OCI-LY3 (cell line): ENCODE data around the gene NPBWR2.

Source experiments
- H2AFZ ChIP-seq: fragments of 200-600, 300-600 bp; shearing (Covaris generic); 2 replicates; pipeline ENCODE4 v1.6.0; 2014; ENCODE audit warnings: antibody characterized with exemption, low read depth, low read length
- H3K27ac ChIP-seq: fragments of 200-600, 300-600 bp; sonication (generic); 2 replicates; pipeline ENCODE4 v1.5.1; 2014; ENCODE audit warnings: mild to moderate bottlenecking, low read length, moderate library complexity, mixed read lengths
- H3K27me3 ChIP-seq: fragments of 200-600, 300-600 bp; sonication (generic); 2 replicates; pipeline ENCODE4 v1.6.1; 2014; ENCODE audit warnings: low read depth, low read length, mixed read lengths
- H3K36me3 ChIP-seq: fragments of 200-600, 300-600 bp; sonication (generic); replicated peaks from 2 replicates; pipeline ENCODE3; 2014; ENCODE audit warnings: low read depth, low read length, mixed read lengths
- H3K4me1 ChIP-seq: fragments of 300-600, 200-600 bp; sonication (generic); 2 replicates; pipeline ENCODE4 v1.6.1; 2014; ENCODE audit warnings: low read length, mixed read lengths
- H3K4me2 ChIP-seq: fragments of 200-600, 300-600 bp; sonication (generic); 2 replicates; pipeline ENCODE4 v1.6.1; 2014; ENCODE audit warnings: low read length, mixed read lengths
- H3K4me3 ChIP-seq: fragments of 300-600, 200-600 bp; sonication (generic); 2 replicates; pipeline ENCODE4 v1.5.1; 2014; ENCODE audit warnings: antibody characterized with exemption, mild to moderate bottlenecking, low read length, moderate library complexity
- H3K79me2 ChIP-seq: fragments of 300-600, 200-600 bp; shearing (Covaris generic); 2 replicates; pipeline ENCODE4 v1.6.1; 2014; ENCODE audit warnings: mild to moderate bottlenecking, low read length, mixed read lengths
- H3K9ac ChIP-seq: fragments of 300-600, 200-600 bp; shearing (Covaris generic); 2 replicates; pipeline ENCODE4 v1.6.0; 2014; ENCODE audit warnings: mild to moderate bottlenecking, low read length, moderate library complexity
- H3K9me3 ChIP-seq: fragments of 200-600, 300-600 bp; shearing (Covaris generic); 2 replicates; pipeline ENCODE4 v1.6.1; 2014; ENCODE audit warnings: low read length, mixed read lengths; ENCODE audit not compliant: insufficient read depth
- H4K20me1 ChIP-seq: fragments of 200-600, 300-600 bp; sonication (generic); 2 replicates; pipeline ENCODE4 v1.6.1; 2016; ENCODE audit warnings: low read length, mixed read lengths; ENCODE audit not compliant: insufficient read depth
- EZH2phosphoT487 ChIP-seq: fragments of 200-600 bp; shearing (Covaris generic); IDR thresholded peaks from 2 replicates; pipeline ENCODE4 v1.6.1; 2018; ENCODE audit warnings: antibody characterized with exemption, mixed run types, low read depth
- TF ChIP-seq, protein P1 (sequence below): fragments of 200-600, 300-600 bp; sonication (generic); IDR thresholded peaks from 2 replicates; pipeline ENCODE4 v1.5.1; 2014; ENCODE audit warnings: antibody characterized with exemption, low read length, low read depth

The NPBWR2 gene

DNA sequence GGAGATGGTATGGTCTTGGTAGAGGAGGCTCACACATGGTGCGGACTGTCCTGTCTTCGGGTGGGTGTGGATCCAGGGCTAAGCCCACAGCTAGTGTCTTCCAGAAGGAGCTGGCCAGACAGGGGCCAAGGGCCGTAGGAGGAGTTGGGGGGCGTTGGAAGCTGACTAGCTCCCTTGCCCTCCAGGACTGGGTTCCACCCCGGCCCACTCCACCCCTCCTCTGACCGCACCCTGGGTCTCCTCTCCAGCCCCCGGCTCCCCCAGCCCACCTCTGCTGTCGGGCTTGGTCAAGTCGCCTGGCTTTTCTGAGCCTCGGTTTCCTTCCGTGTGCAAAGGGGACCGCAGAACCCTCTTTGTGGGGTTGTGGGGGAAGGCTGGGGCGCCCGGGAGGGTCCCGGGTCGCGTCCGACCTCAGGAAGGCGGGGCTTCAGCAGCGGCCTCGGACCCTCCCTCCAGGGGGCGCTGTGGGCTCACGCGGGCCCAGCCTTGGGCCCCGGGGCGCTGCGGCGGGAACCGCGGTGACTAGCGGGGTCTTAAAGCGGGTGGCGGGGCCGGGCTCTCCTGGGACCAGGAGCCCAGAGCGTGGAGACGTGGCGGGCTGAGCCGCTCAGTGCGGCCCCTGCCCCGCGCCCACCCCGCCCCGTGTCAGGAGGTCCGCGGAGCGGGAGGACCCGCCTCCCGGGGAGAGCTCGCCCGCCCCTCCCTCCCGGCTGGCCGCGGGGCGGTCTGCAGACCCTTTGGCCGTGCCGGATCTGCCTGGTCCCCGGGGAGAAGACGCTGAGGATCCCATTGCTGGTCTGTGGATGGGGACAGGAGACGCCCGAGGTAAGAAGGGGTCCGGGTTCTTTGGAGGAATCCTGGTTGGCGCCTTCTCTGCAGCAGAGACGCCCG lies 5.4 kb downstream of the NPBWR2 start:
- peaks cover 18% of the 10 kb centered on the region for H3K27me3 ChIP-seq
- peak overlapping the region; percentile 77 for H3K4me3 ChIP-seq

DNA sequence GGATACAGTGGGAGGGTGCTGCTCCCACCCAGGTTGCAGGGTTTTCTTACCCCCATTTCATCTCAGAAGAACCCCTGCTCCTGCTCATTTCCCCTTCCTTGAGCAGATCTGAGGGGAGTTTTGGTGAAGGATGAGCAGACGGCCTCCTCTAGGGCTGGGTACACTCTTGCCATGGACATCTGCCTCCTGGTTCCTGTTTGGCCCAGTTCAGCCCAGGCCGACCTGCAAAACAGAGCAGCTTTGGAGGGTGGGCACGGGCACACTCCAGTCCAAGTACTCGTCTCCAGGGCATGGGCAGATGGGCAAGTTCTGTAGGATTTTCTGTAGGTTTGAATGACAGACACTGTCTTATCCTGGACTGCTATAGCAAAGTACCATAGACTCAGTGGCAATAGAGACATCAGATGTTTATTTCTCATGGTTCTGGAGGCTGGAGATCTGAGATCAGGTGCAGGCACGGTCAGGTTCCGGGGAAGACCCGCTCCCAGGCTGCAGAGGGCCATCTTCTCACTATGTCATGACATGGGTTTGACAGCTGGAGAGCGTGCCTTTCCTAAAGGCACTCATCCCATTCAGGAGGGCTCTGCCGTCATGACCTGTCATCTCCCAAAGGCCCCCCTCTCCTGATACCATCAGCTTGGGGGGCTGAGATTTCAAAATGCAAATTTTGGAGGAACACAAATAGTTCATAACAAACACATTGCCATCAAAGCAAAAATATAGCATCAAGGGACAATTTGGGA lies 6.2 kb downstream of the NPBWR2 start:
- H3K9ac ChIP-seq, result no peak overlapping the region
- TF ChIP-seq EZH2phosphoT487, result no peak
- TF ChIP-seq, protein P1, sequence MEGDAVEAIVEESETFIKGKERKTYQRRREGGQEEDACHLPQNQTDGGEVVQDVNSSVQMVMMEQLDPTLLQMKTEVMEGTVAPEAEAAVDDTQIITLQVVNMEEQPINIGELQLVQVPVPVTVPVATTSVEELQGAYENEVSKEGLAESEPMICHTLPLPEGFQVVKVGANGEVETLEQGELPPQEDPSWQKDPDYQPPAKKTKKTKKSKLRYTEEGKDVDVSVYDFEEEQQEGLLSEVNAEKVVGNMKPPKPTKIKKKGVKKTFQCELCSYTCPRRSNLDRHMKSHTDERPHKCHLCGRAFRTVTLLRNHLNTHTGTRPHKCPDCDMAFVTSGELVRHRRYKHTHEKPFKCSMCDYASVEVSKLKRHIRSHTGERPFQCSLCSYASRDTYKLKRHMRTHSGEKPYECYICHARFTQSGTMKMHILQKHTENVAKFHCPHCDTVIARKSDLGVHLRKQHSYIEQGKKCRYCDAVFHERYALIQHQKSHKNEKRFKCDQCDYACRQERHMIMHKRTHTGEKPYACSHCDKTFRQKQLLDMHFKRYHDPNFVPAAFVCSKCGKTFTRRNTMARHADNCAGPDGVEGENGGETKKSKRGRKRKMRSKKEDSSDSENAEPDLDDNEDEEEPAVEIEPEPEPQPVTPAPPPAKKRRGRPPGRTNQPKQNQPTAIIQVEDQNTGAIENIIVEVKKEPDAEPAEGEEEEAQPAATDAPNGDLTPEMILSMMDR, result no peak
- peaks cover 18% of the 10 kb centered on the region for H3K27me3 ChIP-seq
- H3K79me2 ChIP-seq, result no peaks in the 10 kb centered on the region
- H2AFZ ChIP-seq, result no peak overlapping the region
- H3K27ac ChIP-seq, result no peak overlapping the region; the same call in 1 of the 2 replicates
- H3K36me3 ChIP-seq, result no peaks in the 10 kb centered on the region
- H3K4me1 ChIP-seq, result peaks cover 26% of the 10 kb centered on the region
- no peak overlapping the region for H3K4me3 ChIP-seq
- H3K9me3 ChIP-seq, result no peaks in the 10 kb centered on the region
- H3K4me2 ChIP-seq, result peak overlapping the region; percentile 70
- no peaks in the 10 kb centered on the region for H4K20me1 ChIP-seq

More for the DNA sequence above, 5.4 kb downstream of the NPBWR2 start:
- peak overlapping the region; percentile 52; the same call in 1 of the 2 replicates for H2AFZ ChIP-seq
- H3K9ac ChIP-seq, result peak overlapping the region; percentile 54
- no peaks in the 10 kb centered on the region for H3K36me3 ChIP-seq
- H3K27ac ChIP-seq, result no peak overlapping the region
- H4K20me1 ChIP-seq, result no peaks in the 10 kb centered on the region
- no peaks in the 10 kb centered on the region for H3K9me3 ChIP-seq
- peaks cover 24% of the 10 kb centered on the region for H3K4me1 ChIP-seq
- TF ChIP-seq, protein P1, result peak; percentile 75
- no peak for TF ChIP-seq EZH2phosphoT487
- no peaks in the 10 kb centered on the region for H3K79me2 ChIP-seq
- H3K4me2 ChIP-seq, result peak overlapping the region; percentile 70

DNA sequence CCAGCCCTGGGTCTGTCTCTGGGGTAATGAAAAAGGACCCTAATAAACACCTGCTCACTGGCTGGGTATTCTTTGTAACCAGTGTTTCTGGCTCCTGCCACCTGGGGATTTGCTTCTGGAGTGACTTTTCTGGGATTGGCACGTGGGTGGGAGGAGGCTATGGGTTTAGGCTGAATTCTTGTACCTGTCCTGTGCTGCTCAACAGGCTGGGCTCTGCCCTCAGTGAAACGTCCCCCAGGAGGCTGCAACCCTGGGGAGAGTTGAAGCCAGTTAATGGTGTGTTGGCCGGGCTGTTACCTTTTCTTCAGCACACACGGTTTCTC lies 6.8 kb downstream of the NPBWR2 start:
- H3K4me3 ChIP-seq, result peak overlapping the region; percentile 26; the same call in 1 of the 2 replicates
- no peaks in the 10 kb centered on the region for H3K9me3 ChIP-seq
- peaks cover 18% of the 10 kb centered on the region for H3K27me3 ChIP-seq
- no peak overlapping the region for H2AFZ ChIP-seq
- H3K9ac ChIP-seq, result no peak overlapping the region
- H3K27ac ChIP-seq, result peak overlapping the region; percentile 17; the same call in 1 of the 2 replicates
- no peaks in the 10 kb centered on the region for H3K79me2 ChIP-seq
- peaks cover 32% of the 10 kb centered on the region for H3K4me1 ChIP-seq
- no peaks in the 10 kb centered on the region for H4K20me1 ChIP-seq
- H3K36me3 ChIP-seq, result no peaks in the 10 kb centered on the region
- no peak for TF ChIP-seq EZH2phosphoT487
- TF ChIP-seq, protein P1, result no peak
- H3K4me2 ChIP-seq, result peak overlapping the region; percentile 48
